ENCODE measurements around the gene TMPRSS4.

DNA sequence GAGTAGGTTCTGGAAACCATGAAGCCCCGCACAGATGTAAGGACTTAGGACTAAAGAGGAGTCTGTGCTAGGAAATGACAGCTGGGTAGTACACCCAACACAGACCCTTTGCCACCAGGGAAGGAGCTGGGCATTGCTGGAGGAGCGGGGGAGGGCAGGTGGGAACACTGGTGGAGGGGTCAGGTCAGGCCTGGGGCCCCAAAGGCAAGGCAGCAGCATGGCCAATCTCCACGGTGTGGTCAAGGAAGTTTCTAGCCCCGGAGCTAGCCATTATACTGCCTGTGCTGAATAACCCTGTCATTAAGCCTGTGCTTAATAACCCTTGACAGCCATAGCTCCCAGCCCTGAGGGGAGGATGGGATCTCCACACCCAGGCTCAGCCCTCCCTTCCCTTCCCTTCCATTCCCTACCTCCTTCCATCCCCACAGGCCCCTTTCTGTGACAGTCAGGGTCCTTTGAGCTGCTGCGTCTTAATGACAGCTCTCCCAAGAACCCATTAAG is 2.1 kb downstream of the TMPRSS4 start:
- TF ChIP-seq, protein P1, sequence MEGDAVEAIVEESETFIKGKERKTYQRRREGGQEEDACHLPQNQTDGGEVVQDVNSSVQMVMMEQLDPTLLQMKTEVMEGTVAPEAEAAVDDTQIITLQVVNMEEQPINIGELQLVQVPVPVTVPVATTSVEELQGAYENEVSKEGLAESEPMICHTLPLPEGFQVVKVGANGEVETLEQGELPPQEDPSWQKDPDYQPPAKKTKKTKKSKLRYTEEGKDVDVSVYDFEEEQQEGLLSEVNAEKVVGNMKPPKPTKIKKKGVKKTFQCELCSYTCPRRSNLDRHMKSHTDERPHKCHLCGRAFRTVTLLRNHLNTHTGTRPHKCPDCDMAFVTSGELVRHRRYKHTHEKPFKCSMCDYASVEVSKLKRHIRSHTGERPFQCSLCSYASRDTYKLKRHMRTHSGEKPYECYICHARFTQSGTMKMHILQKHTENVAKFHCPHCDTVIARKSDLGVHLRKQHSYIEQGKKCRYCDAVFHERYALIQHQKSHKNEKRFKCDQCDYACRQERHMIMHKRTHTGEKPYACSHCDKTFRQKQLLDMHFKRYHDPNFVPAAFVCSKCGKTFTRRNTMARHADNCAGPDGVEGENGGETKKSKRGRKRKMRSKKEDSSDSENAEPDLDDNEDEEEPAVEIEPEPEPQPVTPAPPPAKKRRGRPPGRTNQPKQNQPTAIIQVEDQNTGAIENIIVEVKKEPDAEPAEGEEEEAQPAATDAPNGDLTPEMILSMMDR (IDR thresholded peaks at IDR 0.05; ENCODE audit: low read length): no peak
- TF ChIP-seq EZH2 (IDR thresholded peaks at IDR 0.05; ENCODE audit: borderline replicate concordance, low read length): no peak
